Naive thymus-derived CD8-positive, alpha-beta T cell (primary cell): ENCODE data around the gene GNG13. TPM values are rescaled to one million over a fixed set of nuclear protein-coding genes. Genes with fewer than 3 reads are reported as not detected.

ENCODE experiments used
- ATAC-seq, 2 donors: fragments of 150-1000 bp; cut with Tn5 transposase in 1 of 2; sonication (Bioruptor Pico), chemical (Tn5 transposase) in 1 of 2; 1 replicate in 1 of 2; 2 replicates in 1 of 2; pipeline ENCODE4 v1.10.0; 2021; ENCODE audit warnings: mild to moderate bottlenecking in 2 of 2, moderate library complexity in 2 of 2
- POLR2A ChIA-PET: fragments of 350-600 bp; sonication (Branson Sonifier 250); formaldehyde crosslinking; loops from one replicate; lab custom pipeline; 2021; ENCODE audit warnings: antibody characterized with exemption; lab: Charles Lee
- DNase-seq, 10 donors: peaks; one replicate each; pipeline versions ENCODE4 v3.0.0 to v3.0.0-alpha.2; 2020 to 2022
- H3K27ac Mint-ChIP-seq, 10 donors: one replicate each; pipeline ENCODE4 v1.8.0; 2020 to 2022; ENCODE audit warnings: mild to moderate bottlenecking in 10 of 10, mixed read lengths in 10 of 10, moderate library complexity in 4 of 10, inconsistent platforms in 1 of 10
- H3K27me3 Mint-ChIP-seq, 5 donors: one replicate each; pipeline ENCODE4 v1.8.0; 2021 to 2022; ENCODE audit warnings: mixed read lengths in 5 of 5
- H3K36me3 Mint-ChIP-seq, 3 donors: one replicate each; pipeline ENCODE4 v1.8.0; 2020 to 2022; ENCODE audit warnings: mixed read lengths in 3 of 3, mild to moderate bottlenecking in 2 of 3, inconsistent platforms in 1 of 3
- H3K4me1 Mint-ChIP-seq, 4 donors: one replicate each; pipeline ENCODE4 v1.8.0; 2021 to 2022; ENCODE audit warnings: mixed read lengths in 4 of 4
- H3K4me3 Mint-ChIP-seq, 10 donors: one replicate each; pipeline ENCODE4 v1.8.0; 2020 to 2022; ENCODE audit warnings: mild to moderate bottlenecking in 10 of 10, mixed read lengths in 10 of 10, moderate library complexity in 6 of 10, inconsistent platforms in 1 of 10
- H3K9me3 Mint-ChIP-seq, 9 donors: one replicate each; pipeline ENCODE4 v1.8.0; 2020 to 2022; ENCODE audit warnings: mixed read lengths in 9 of 9, mild to moderate bottlenecking in 3 of 9, inconsistent platforms in 1 of 9, moderate library complexity in 1 of 9
- polyA plus RNA-seq, 3 donors: library from polyadenylated mRNA; unstranded; fragments of 300-500 nt; fragmentation: Illumina TruSeq; gene quantifications; one replicate each; pipeline ENCODE4 v1.2.3, GENCODE V29; 2021
- total RNA-seq, 8 experiments: library from RNA in 2 of 8; stranded (reverse) in 2 of 8; gene quantifications; one replicate each; pipeline ENCODE4 v1.2.3 and lab custom pipeline; 2021 to 2026

GNG13 gene
- total and polyA plus RNA-seq, 5 experiments from 2014 or later, result not detected

GRCh38 chr16:794853-795466 is 5.6 kb downstream of the GNG13 start:
- H3K27ac Mint-ChIP-seq, result no peak overlapping the region
- H3K36me3 Mint-ChIP-seq, result peaks cover 0 to 6% (median 0%) of the 10 kb centered on the region in 3 donors
- H3K4me1 Mint-ChIP-seq, result peaks cover 0 to 5% (median under 1%) of the 10 kb centered on the region in 4 donors
- DNase-seq, result no peak
- H3K4me3 Mint-ChIP-seq, result no peak overlapping the region
- POLR2A ChIA-PET, result no interaction called here
- peaks cover 0 to 15% (median 0%) of the 10 kb centered on the region in 5 donors for H3K27me3 Mint-ChIP-seq
- peaks cover 0 to 3% (median 0%) of the 10 kb centered on the region in 9 donors for H3K9me3 Mint-ChIP-seq
- ATAC-seq, result no peak

GRCh38 chr16:794091-794822 is 6.3 kb downstream of the GNG13 start:
- ATAC-seq (no peak), DNase-seq (no peak)
- Mint-ChIP-seq H3K9me3 (peaks cover 0 to 3% (median 0%) of the 10 kb centered on the region in 9 donors), H3K4me1 (peaks cover 0 to 5% (median 2%) of the 10 kb centered on the region in 4 donors), H3K4me3 (no peak overlapping the region), H3K27me3 (peaks cover 0 to 12% (median 0%) of the 10 kb centered on the region in 5 donors), H3K36me3 (peaks cover 0 to 6% (median 0%) of the 10 kb centered on the region in 3 donors), H3K27ac (no peak overlapping the region)
- POLR2A ChIA-PET, result no interaction called here

DNA sequence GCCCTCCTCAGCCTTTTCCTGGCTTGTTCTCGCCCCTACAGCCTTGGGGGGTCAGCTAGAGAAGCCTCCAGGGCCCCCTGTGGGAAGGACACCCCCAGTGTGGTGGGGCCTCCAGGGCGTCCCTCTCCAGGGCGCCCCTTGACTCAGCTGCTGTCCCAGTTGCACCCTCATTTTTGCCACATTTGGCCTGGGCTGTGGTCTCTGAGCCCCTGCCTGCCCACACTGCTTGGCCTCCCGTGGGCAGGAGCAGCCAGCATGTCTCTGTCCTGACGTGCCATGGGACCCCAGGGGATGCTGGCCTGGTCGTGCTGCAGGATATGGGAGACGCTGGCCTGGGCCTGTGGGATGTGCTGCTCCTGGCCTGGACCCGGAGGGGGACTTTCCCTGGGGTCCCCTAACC is 7.1 kb downstream of the GNG13 start:
- H3K27ac Mint-ChIP-seq, result no peak overlapping the region
- peaks cover 0 to 6% (median 0%) of the 10 kb centered on the region in 3 donors for H3K36me3 Mint-ChIP-seq
- H3K4me3 Mint-ChIP-seq, result no peak overlapping the region
- ATAC-seq (no peak), DNase-seq (no peak)
- H3K4me1 Mint-ChIP-seq, result peaks cover 0 to 5% (median 2%) of the 10 kb centered on the region in 4 donors
- POLR2A ChIA-PET, result no interaction called here
- H3K27me3 Mint-ChIP-seq, result peaks cover 0 to 4% (median 0%) of the 10 kb centered on the region in 5 donors
- peaks cover 0 to 3% (median 0%) of the 10 kb centered on the region in 9 donors for H3K9me3 Mint-ChIP-seq

DNA sequence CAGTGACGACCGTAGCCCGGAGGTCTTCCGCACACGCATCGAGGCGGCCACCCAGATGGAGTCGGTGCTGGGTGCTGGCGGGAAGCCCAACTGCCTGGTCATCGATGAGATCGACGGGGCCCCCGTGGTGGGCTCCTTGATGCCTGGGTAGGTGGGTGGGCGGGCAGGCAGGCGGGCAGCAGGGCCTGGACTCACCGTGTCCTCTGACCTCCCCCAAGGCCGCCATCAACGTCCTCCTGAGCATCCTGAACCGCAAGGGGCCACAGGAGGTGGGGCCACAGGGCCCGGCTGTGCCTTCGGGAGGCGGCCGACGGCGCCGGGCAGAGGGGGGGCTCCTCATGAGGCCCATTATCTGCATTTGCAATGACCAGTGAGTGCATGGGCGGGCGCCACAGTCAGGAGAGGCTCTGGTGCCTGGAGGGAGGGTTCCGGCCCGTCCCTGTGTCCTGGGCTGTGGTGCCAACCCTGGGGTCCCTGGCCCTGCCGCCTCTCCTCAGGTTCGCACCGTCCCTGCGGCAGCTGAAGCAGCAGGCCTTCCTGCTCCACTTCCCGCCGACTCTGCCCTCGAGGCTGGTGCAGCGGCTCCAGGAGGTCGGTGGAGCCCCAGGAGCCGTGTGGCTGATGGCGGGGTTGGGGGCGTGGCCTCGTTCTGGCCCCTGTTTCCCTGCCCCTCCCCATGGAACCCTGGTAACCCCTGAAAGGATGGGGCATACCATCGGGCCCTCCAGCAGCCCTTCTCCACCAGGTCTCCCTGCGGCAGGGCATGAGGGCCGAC is 8.1 kb downstream of the GNG13 start:
- H3K36me3 Mint-ChIP-seq, result peaks cover 0 to 3% (median 0%) of the 10 kb centered on the region in 3 donors
- POLR2A ChIA-PET, result no interaction called here
- DNase-seq (no peak), ATAC-seq (no peak)
- H3K4me3 Mint-ChIP-seq, result no peak overlapping the region
- no peaks in the 10 kb centered on the region for H3K27me3 Mint-ChIP-seq
- no peak overlapping the region for H3K27ac Mint-ChIP-seq
- peaks cover 0 to 7% (median 5%) of the 10 kb centered on the region in 4 donors for H3K4me1 Mint-ChIP-seq
- H3K9me3 Mint-ChIP-seq, result no peaks in the 10 kb centered on the region

- POLR2A ChIA-PET, result no interaction called here
- ATAC-seq, result no peak
Observed at GRCh38 chr16:791131-791530, 9.4 kb downstream of the GNG13 start.

DNA sequence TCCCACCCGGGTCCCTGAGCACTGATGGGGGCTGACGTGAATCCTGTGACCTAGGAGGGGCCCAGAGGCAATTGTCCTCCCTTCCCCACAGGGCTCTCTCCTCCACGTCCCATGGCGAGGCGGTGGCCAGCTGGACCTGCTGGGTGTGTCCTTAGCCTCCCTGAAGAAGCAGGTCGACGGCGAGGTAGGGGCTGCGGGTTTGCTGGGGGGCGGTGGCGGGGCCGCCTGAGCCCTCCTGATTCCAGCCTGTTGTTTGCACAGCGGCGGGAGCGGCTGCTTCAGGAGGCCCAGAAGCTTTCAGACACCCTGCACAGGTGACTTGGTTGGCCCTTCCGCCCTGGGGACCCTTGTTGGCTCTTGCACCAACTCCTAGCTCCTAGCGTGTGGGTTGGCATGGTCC is 10.4 kb downstream of the GNG13 start:
- DNase-seq (no peak), ATAC-seq (no peak)
- H3K36me3 Mint-ChIP-seq, result peaks cover 0 to 7% (median 0%) of the 10 kb centered on the region in 3 donors
- POLR2A ChIA-PET, result interaction anchor here (0.6 to 1.4 kb wide), 3 partner anchors 17 to 547 kb away, joined by 3 to 4 read pairs (median 4); no protein-coding TSS in a partner anchor
- H3K27me3 Mint-ChIP-seq, result no peaks in the 10 kb centered on the region
- peaks cover 0 to 15% (median 6%) of the 10 kb centered on the region in 4 donors for H3K4me1 Mint-ChIP-seq
- H3K27ac Mint-ChIP-seq, result no peak overlapping the region
- H3K9me3 Mint-ChIP-seq, result no peaks in the 10 kb centered on the region
- peak overlapping the region in 8 of 10 donors; percentile 39 to 82 (median 60) for H3K4me3 Mint-ChIP-seq

More at GRCh38 chr16:791131-791530, 9.4 kb downstream of the GNG13 start:
- peaks cover 0 to 7% (median 0%) of the 10 kb centered on the region in 3 donors for H3K36me3 Mint-ChIP-seq
- peak overlapping the region in 1 of 10 donors; percentile 20 for H3K4me3 Mint-ChIP-seq
- no peak for DNase-seq
- no peak overlapping the region for H3K27ac Mint-ChIP-seq
- H3K9me3 Mint-ChIP-seq, result no peaks in the 10 kb centered on the region
- peaks cover 0 to 15% (median 7%) of the 10 kb centered on the region in 4 donors for H3K4me1 Mint-ChIP-seq
- no peaks in the 10 kb centered on the region for H3K27me3 Mint-ChIP-seq

GRCh38 chr16:789191-789850 is 11.2 kb downstream of the GNG13 start:
- H3K27me3 Mint-ChIP-seq, result no peaks in the 10 kb centered on the region
- peaks cover 0 to 7% (median 0%) of the 10 kb centered on the region in 3 donors for H3K36me3 Mint-ChIP-seq
- H3K4me1 Mint-ChIP-seq, result peaks cover 0 to 18% (median 6%) of the 10 kb centered on the region in 4 donors
- no peak for ATAC-seq
- no peak for DNase-seq
- peak overlapping the region in 1 of 10 donors; percentile 24 for H3K27ac Mint-ChIP-seq
- POLR2A ChIA-PET, result interaction anchor here (0.6 to 2.0 kb wide), 6 partner anchors 18 to 546 kb away, joined by 3 to 9 read pairs (median 4); partner anchors contain the start of gene METRN
- H3K9me3 Mint-ChIP-seq, result no peaks in the 10 kb centered on the region
- H3K4me3 Mint-ChIP-seq, result peak overlapping the region in 2 of 10 donors; percentile 50 to 78

DNA sequence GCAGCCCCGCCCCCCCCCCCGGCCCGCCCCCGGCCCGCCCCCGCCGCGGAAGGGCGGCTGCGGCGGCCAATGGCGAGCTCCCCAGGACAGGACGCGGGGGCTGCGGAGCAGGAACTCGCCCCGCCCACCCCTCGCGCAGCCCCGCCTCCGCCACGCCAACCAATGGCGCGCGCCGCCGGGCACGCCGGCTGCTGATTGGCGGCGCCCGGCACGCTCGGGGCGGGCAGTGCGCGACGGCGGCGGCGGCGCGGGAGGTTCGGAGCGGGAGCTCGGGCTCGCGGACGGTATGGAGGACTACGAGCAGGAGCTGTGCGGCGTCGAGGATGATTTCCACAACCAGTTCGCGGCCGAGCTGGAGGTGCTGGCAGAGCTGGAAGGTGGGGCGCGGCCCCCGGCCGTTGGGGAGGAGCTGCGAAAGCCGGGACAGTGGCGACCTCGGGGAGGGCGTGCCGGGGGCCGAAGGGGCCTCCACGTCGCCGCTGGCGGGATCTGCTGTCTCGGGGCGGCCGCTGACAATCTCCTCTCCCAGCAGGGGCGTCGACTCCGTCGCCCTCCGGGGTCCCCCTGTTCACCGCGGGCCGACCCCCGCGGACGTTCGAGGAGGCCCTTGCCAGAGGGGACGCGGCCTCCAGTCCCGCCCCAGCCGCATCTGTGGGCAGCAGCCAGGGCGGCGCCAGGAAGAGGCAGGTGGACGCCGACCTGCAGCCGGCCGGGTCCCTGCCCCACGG is 12.0 kb downstream of the GNG13 start, which contains the start of gene CHTF18:
Gene CHTF18 (plus strand): TSS at position 222 of the 728 bp plus-strand sequence. CDS start 65 bp downstream, at position 287.
- Mint-ChIP-seq H3K27ac (peak within 1 kb of the TSS in 9 of 10 donors; percentile 44 to 86 (median 72)), H3K4me1 (peaks cover 0 to 18% (median 6%) of the 10 kb centered on the region in 4 donors), H3K36me3 (peaks cover 0 to 7% (median 0%) of the 10 kb centered on the region in 3 donors), H3K4me3 (peak within 1 kb of the TSS; percentile 78 to 89 (median 84)), H3K27me3 (no peaks in the 10 kb centered on the region), H3K9me3 (no peaks in the 10 kb centered on the region)
- DNase-seq (peak; percentile 87 to 99 (median 94)), ATAC-seq (peak; percentile 93 to 98)
- POLR2A ChIA-PET, result interaction anchor here (0.5 to 2.5 kb wide), 8 partner anchors 59 to 628 kb away, joined by 3 to 21 read pairs (median 5); partner anchors contain the start of genes ANTKMT, METRN and SOX8

DNA sequence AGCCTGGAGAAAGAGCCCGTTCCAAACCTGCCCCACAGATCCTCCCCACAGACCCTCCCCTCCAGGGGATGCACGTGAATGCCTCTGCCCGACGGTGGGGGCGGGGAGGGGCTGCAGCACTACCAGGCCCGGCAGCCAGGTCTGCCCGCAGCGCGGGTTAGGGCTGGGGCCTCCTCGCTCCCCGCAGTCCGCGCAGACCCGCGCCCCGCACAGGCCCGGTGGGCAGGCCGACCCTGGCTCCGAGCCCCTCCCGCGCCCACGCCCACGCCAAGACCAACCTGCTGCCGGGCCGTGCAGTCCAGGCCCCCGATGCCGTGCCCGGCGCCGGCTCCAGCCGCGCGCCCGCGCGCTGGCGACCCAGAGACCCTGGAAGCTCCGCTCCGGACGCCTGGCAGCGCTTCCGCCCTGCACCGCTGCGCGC is 12.5 kb downstream of the GNG13 start, which contains the start of gene RPUSD1:
Gene RPUSD1 (minus strand): TSS at position 404 of the 421 bp plus-strand sequence. CDS start 644 bp downstream, outside the sequence.
- Mint-ChIP-seq H3K4me3 (peak within 1 kb of the TSS; percentile 78 to 89 (median 84)), H3K27me3 (no peaks in the 10 kb centered on the region), H3K9me3 (no peaks in the 10 kb centered on the region), H3K36me3 (peaks cover 0 to 7% (median 0%) of the 10 kb centered on the region in 3 donors), H3K27ac (peak within 1 kb of the TSS in 9 of 10 donors; percentile 44 to 86 (median 72)), H3K4me1 (peaks cover 0 to 18% (median 6%) of the 10 kb centered on the region in 4 donors)
- POLR2A ChIA-PET, result interaction anchor here (0.9 to 2.5 kb wide), 7 partner anchors 58 to 193 kb away, joined by 3 to 21 read pairs (median 5); partner anchors contain the start of genes ANTKMT, METRN and SOX8
- ATAC-seq (peak; percentile 14 to 38), DNase-seq (no peak)

GRCh38 chr16:787321-787966 is 13.1 kb downstream of the GNG13 start:
- DNase-seq (no peak), ATAC-seq (no peak)
- peak overlapping the region in 9 of 10 donors; percentile 44 to 86 (median 72) for H3K27ac Mint-ChIP-seq
- H3K4me3 Mint-ChIP-seq, result peak overlapping the region; percentile 78 to 89 (median 84)
- peaks cover 0 to 7% (median 0%) of the 10 kb centered on the region in 3 donors for H3K36me3 Mint-ChIP-seq
- POLR2A ChIA-PET, result interaction anchor here (0.9 to 2.5 kb wide), 5 partner anchors 58 to 93 kb away, joined by 3 to 21 read pairs (median 5); partner anchors contain the start of genes ANTKMT and METRN
- no peaks in the 10 kb centered on the region for H3K27me3 Mint-ChIP-seq
- H3K9me3 Mint-ChIP-seq, result no peaks in the 10 kb centered on the region
- peaks cover 0 to 18% (median 6%) of the 10 kb centered on the region in 4 donors for H3K4me1 Mint-ChIP-seq
